Trophoblast cell (in vitro differentiated cells and primary cell): ENCODE results near the gene MRPS12.

Experiments used
- DNase-seq, 2 donors: peaks; one replicate each; pipeline ENCODE4 v3.0.0-alpha.2; 2016
- H2AFZ ChIP-seq: 2 replicates; pipeline ENCODE4 v1.6.1; 2013; ENCODE audit warnings: low read length, moderate library complexity, mild to moderate bottlenecking; ENCODE audit not compliant: insufficient read depth, poor library complexity
- H2AK5ac ChIP-seq: 2 replicates; pipeline ENCODE4 v1.6.1; 2013; ENCODE audit warnings: mild to moderate bottlenecking, low read length
- H2BK120ac ChIP-seq: 2 replicates; pipeline ENCODE4 v1.6.1; 2013; ENCODE audit warnings: low read length, mild to moderate bottlenecking, moderate library complexity; ENCODE audit not compliant: insufficient read depth, poor library complexity
- H2BK12ac ChIP-seq: 2 replicates; pipeline ENCODE4 v1.6.1; 2013; ENCODE audit warnings: mild to moderate bottlenecking, low read length, moderate library complexity
- H2BK5ac ChIP-seq: 2 replicates; pipeline ENCODE4 v1.6.1; 2013; ENCODE audit warnings: low read length, low read depth, moderate library complexity, mild to moderate bottlenecking; ENCODE audit not compliant: poor library complexity
- H3K14ac ChIP-seq: 2 replicates; pipeline ENCODE4 v1.6.1; 2013; ENCODE audit warnings: mild to moderate bottlenecking, low read length
- H3K18ac ChIP-seq: 2 replicates; pipeline ENCODE4 v1.6.1; 2013; ENCODE audit warnings: mild to moderate bottlenecking, low read length
- H3K23ac ChIP-seq: 2 replicates; pipeline ENCODE4 v1.6.1; 2013; ENCODE audit warnings: low read length
- H3K27ac ChIP-seq: 2 replicates; pipeline ENCODE4 v1.5.1; 2013; ENCODE audit warnings: low read depth, mild to moderate bottlenecking, inconsistent platforms, low read length, moderate library complexity
- H3K27me3 ChIP-seq: 2 replicates; pipeline ENCODE4 v1.6.1; 2013; ENCODE audit warnings: inconsistent platforms, mild to moderate bottlenecking, low read length, moderate library complexity; ENCODE audit not compliant: insufficient read depth
- H3K36me3 ChIP-seq, 2 experiments: 1 replicate in 1 of 2; 2 replicates in 1 of 2; pipeline ENCODE4 v1.6.1; 2013; ENCODE audit warnings: low read length in 2 of 2, mild to moderate bottlenecking in 2 of 2, moderate library complexity in 1 of 2; ENCODE audit not compliant: insufficient read depth in 2 of 2, control insufficient read depth in 1 of 2
- H3K4ac ChIP-seq: 2 replicates; pipeline ENCODE4 v1.6.1; 2013; ENCODE audit warnings: low read depth, mild to moderate bottlenecking, low read length, moderate library complexity
- H3K4me1 ChIP-seq, 2 experiments: 1 replicate in 1 of 2; 2 replicates in 1 of 2; pipeline ENCODE4 v1.6.1; 2013; ENCODE audit warnings: low read length in 2 of 2, mild to moderate bottlenecking in 2 of 2, moderate library complexity in 1 of 2; ENCODE audit not compliant: insufficient read depth in 2 of 2, control insufficient read depth in 1 of 2
- H3K4me2 ChIP-seq: 2 replicates; pipeline ENCODE4 v1.6.1; 2013; ENCODE audit warnings: inconsistent platforms, mild to moderate bottlenecking, low read length, moderate library complexity
- H3K4me3 ChIP-seq: 2 replicates; pipeline ENCODE4 v1.5.1; 2013; ENCODE audit warnings: mild to moderate bottlenecking, low read depth, low read length, inconsistent platforms
- H3K79me1 ChIP-seq: one replicate; pipeline ENCODE4 v1.6.1; 2013; ENCODE audit warnings: low read length
- H3K79me2 ChIP-seq: 2 replicates; pipeline ENCODE4 v1.6.1; 2013; ENCODE audit warnings: low read length, mild to moderate bottlenecking; ENCODE audit not compliant: control insufficient read depth, insufficient read depth, poor library complexity
- H3K9ac ChIP-seq: 2 replicates; pipeline ENCODE4 v1.6.1; 2013; ENCODE audit warnings: mild to moderate bottlenecking, low read length
- H3K9me3 ChIP-seq: 2 replicates; pipeline ENCODE4 v1.6.1; 2013; ENCODE audit warnings: low read depth, mild to moderate bottlenecking, control low read depth, inconsistent platforms, low read length; ENCODE audit not compliant: insufficient read depth
- H4K12ac ChIP-seq: 2 replicates; pipeline ENCODE4 v1.6.1; 2013; ENCODE audit warnings: low read depth, mild to moderate bottlenecking, low read length, moderate library complexity
- H4K8ac ChIP-seq: 2 replicates; pipeline ENCODE4 v1.6.1; 2013; ENCODE audit warnings: low read depth, mild to moderate bottlenecking, low read length, moderate library complexity
- H4K91ac ChIP-seq: one replicate; pipeline ENCODE4 v1.6.1; 2013; ENCODE audit warnings: low read depth, mild to moderate bottlenecking, low read length, moderate library complexity
- WGBS: extraction: QIAGEN DNeasy Blood & Tissue Kit; methylation state at CpG from one replicate; pipeline ENCODE4 v1.1.7; 2013; ENCODE audit warnings: missing lambda C conversion rate; ENCODE audit not compliant: insufficient read length, insufficient coverage; ENCODE audit errors: extremely low coverage; 5-methylcytosine and 5-hydroxymethylcytosine counted together

Gene MRPS12

DNA sequence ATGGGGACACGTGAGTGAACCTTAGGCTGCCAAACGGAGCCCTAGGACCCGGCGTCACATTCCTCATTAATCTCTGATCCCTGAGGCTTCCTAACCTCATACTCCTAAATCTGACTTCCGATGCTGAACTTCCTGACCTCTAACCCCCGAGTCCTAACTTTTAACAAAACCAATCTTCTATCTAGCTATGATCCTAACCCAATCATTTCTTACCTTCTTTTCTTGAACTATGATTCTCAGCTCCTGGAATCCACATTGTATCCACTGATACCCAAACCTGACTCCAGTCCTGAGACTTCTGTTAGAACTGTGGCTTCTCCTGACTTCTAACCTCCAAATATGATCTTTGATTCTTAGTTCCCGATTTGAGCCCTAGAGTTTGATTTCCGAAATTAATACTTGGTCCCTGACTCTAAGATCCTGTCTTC, 30.5 kb upstream of the MRPS12 start:
- H2AFZ ChIP-seq, result peak overlapping the region; percentile 85
- no peak overlapping the region for H3K23ac ChIP-seq

DNA sequence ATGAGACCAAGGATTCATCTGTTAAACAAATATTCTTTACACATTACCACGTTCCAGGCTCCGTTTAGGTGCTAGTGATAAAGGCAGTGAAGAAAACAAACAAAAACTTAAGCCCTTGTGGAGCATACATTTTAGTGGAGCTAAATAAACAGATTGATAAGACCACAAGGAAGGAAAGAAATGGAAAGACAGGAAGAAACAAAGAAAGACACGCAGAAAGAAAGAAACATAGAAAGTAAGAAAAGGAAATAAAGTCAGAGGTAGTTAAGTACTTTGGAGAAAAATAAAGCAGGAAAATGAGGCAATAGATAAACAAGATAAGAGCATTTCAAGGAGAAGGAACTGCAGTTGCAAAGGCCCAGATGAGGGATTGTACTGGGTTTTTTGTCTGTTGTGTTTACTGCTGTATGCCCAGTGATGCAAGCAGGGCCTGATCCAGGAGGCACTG, 30.0 kb upstream of the MRPS12 start:
- Histone ChIP-seq H2BK120ac (no peak overlapping the region), H3K18ac (no peak overlapping the region), H3K9ac (no peak overlapping the region), H2AFZ (no peak overlapping the region), H4K91ac (no peak overlapping the region), H4K8ac (no peak overlapping the region), H3K4ac (no peak overlapping the region), H3K23ac (no peak overlapping the region), H2BK12ac (no peak overlapping the region), H2BK5ac (no peak overlapping the region), H3K36me3 (peaks cover 7 to 8% of the 10 kb centered on the region in 2 experiments), H2AK5ac (no peak overlapping the region), H4K12ac (no peak overlapping the region), H3K27me3 (no peaks in the 10 kb centered on the region), H3K14ac (no peak overlapping the region), H3K27ac (no peak overlapping the region), H3K4me2 (no peak overlapping the region), H3K9me3 (peaks cover 2% of the 10 kb centered on the region), H3K4me3 (no peak overlapping the region), H3K4me1 (peaks cover 0 to 7% of the 10 kb centered on the region in 2 experiments), H3K79me1 (peaks cover 2% of the 10 kb centered on the region), H3K79me2 (peaks cover 2% of the 10 kb centered on the region)
- DNase-seq, result peak in 1 of 2 donors; percentile 41
- no CpG with 5 or more reads among the region's 3 CpGs for WGBS

More for the DNA sequence above, 30.5 kb upstream of the MRPS12 start:
- H3K79me1 ChIP-seq, result peaks cover 2% of the 10 kb centered on the region
- peak overlapping the region; percentile 95 for H3K4me2 ChIP-seq
- H3K27ac ChIP-seq, result peak overlapping the region; percentile 53
- H4K12ac ChIP-seq, result peak overlapping the region; percentile 67
- no peak overlapping the region for H2BK12ac ChIP-seq
- peak overlapping the region; percentile 94 for H3K4me3 ChIP-seq
- H4K91ac ChIP-seq, result peak overlapping the region; percentile 71
- H3K9ac ChIP-seq, result peak overlapping the region; percentile 63
- 100% methylated on average over 1 of the region's 8 CpGs for WGBS
- peaks cover 2% of the 10 kb centered on the region for H3K9me3 ChIP-seq
- peak overlapping the region; percentile 92 for H4K8ac ChIP-seq
- peaks cover 2% of the 10 kb centered on the region for H3K79me2 ChIP-seq
- H3K14ac ChIP-seq, result peak overlapping the region; percentile 81
- peak overlapping the region; percentile 91 for H3K18ac ChIP-seq
- H3K4me1 ChIP-seq, result peaks cover 0 to 7% of the 10 kb centered on the region in 2 experiments
- peak; percentile 23 to 51 for DNase-seq
- no peak overlapping the region for H2AK5ac ChIP-seq
- H2BK5ac ChIP-seq, result peak overlapping the region; percentile 58
- peak overlapping the region; percentile 84 for H2BK120ac ChIP-seq
- H3K27me3 ChIP-seq, result no peaks in the 10 kb centered on the region
- peaks cover 2% of the 10 kb centered on the region in 2 experiments for H3K36me3 ChIP-seq
- H3K4ac ChIP-seq, result no peak overlapping the region

DNA sequence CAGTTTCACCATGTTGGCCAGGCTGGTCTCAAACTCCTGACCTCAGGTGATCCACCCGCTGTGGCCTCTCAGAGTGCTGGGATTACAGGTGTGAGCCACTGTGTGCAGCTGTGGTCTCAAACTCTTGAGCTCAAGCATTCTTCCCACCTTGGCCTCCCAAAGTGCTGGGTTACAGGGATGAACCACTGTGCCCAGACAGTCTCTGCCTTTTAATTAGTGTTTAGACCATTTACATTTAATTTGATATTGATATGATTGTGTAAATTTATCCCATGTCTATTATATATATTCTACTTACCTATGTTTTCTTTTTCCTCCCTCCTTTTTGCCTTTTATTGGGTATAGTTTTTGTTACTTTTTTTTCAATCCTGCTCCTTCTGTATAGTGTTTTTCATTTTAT, 29.1 kb upstream of the MRPS12 start:
- H3K23ac ChIP-seq, result no peak overlapping the region
- peaks cover 0 to 7% of the 10 kb centered on the region in 2 experiments for H3K4me1 ChIP-seq
- WGBS, result no CpG with 5 or more reads among the region's 1 CpG
- H3K27ac ChIP-seq, result no peak overlapping the region
- peaks cover 2% of the 10 kb centered on the region for H3K79me2 ChIP-seq
- no peak overlapping the region for H3K4me3 ChIP-seq
- no peak overlapping the region for H3K9ac ChIP-seq
- H4K8ac ChIP-seq, result no peak overlapping the region
- H3K36me3 ChIP-seq, result peaks cover 9 to 10% of the 10 kb centered on the region in 2 experiments
- peaks cover 2% of the 10 kb centered on the region for H3K79me1 ChIP-seq
- no peak overlapping the region for H2BK120ac ChIP-seq
- H3K14ac ChIP-seq, result no peak overlapping the region
- H3K9me3 ChIP-seq, result peaks cover 2% of the 10 kb centered on the region
- H3K27me3 ChIP-seq, result no peaks in the 10 kb centered on the region
- H3K4ac ChIP-seq, result no peak overlapping the region
- H3K4me2 ChIP-seq, result no peak overlapping the region
- no peak for DNase-seq
- H2BK12ac ChIP-seq, result no peak overlapping the region
- H2AFZ ChIP-seq, result no peak overlapping the region
- no peak overlapping the region for H2AK5ac ChIP-seq
- H4K91ac ChIP-seq, result no peak overlapping the region
- H4K12ac ChIP-seq, result no peak overlapping the region
- H2BK5ac ChIP-seq, result no peak overlapping the region
- H3K18ac ChIP-seq, result no peak overlapping the region

DNA sequence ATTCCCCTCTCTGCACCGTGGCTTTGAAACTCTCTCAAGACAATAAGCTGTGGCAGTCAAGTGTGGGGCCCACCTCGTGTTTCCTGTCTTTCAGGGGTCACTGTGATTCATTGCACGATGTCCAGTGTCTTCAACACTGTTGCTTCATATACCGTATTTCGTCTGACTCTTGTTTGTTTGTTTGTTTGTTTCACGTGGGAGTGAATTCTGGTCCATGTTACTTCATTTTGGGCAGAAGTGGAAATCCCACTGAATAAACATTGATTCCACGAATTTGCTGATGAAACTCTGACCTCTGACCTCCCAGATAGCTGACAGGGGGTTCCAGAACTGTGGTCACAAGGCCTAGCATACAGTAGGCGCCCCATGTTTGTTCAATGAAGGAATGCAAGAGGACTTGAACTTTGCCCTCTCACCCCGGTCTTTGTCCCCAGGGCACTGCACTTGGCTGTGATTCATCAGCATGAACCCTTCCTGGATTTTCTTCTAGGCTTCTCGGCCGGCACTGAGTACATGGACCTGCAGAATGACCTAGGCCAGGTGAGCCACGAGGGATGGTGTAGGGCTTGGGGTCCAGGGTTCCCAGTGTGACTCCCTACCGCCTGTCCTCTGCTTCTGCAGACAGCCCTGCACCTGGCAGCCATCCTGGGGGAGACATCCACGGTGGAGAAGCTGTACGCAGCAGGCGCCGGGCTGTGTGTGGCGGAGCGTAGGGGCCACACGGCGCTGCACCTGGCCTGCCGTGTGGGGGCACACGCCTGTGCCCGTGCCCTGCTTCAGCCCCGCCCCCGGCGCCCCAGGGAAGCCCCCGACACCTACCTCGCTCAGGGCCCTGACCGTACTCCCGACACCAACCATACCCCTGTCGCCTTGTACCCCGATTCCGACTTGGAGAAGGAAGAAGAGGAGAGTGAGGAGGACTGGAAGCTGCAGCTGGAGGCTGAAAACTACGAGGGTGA, 25.9 kb upstream of the MRPS12 start:
- no peak overlapping the region for H4K8ac ChIP-seq
- no peak overlapping the region for H3K23ac ChIP-seq
- H2BK120ac ChIP-seq, result no peak overlapping the region
- no peaks in the 10 kb centered on the region for H3K27me3 ChIP-seq
- DNase-seq, result no peak
- no peak overlapping the region for H3K14ac ChIP-seq
- H2AFZ ChIP-seq, result no peak overlapping the region
- no peak overlapping the region for H3K9ac ChIP-seq
- H2BK12ac ChIP-seq, result no peak overlapping the region
- no peak overlapping the region for H3K18ac ChIP-seq
- no peak overlapping the region for H3K4ac ChIP-seq
- H4K12ac ChIP-seq, result no peak overlapping the region
- no peak overlapping the region for H2BK5ac ChIP-seq
- peaks cover 2% of the 10 kb centered on the region for H3K79me1 ChIP-seq
- no CpG with 5 or more reads among the region's 35 CpGs for WGBS
- no peak overlapping the region for H4K91ac ChIP-seq
- no peak overlapping the region for H2AK5ac ChIP-seq
- H3K4me1 ChIP-seq, result no peaks in the 10 kb centered on the region
- H3K4me3 ChIP-seq, result no peak overlapping the region
- no peak overlapping the region for H3K4me2 ChIP-seq
- peaks cover 2% of the 10 kb centered on the region for H3K79me2 ChIP-seq
- H3K27ac ChIP-seq, result no peak overlapping the region
- H3K36me3 ChIP-seq, result peaks cover 23 to 27% of the 10 kb centered on the region in 2 experiments
- peaks cover 7% of the 10 kb centered on the region for H3K9me3 ChIP-seq
